ENCODE results near the gene FAM120A. TPM values are rescaled to one million over a fixed set of nuclear protein-coding genes. Genes with fewer than 3 reads are reported as not detected.

Gene FAM120A
- total RNA-seq (2014; rRNA removed; shearing (Covaris generic); ENCODE audit: low replicate concordance) = 79.3 and 83.1 TPM in 2 replicates

GRCh38 chr9:93450945-93451815, at the start of gene FAM120A:
Gene FAM120A, plus strand, starts transcription at chr9:93451685. Its CDS starts 231 bp downstream, at chr9:93451916.
- peak within 1 kb of the TSS; percentile 74 for H3K27ac ChIP-seq (ENCODE audit: low read length)
- H4K20me1 ChIP-seq (ENCODE audit: insufficient read depth, low read depth, low read length) = peaks cover 12% of the 10 kb centered on the region
- H3K4me2 ChIP-seq (ENCODE audit: low read depth, low read length, poor library complexity, severe bottlenecking) = peak within 1 kb of the TSS; percentile 83
- peak within 1 kb of the TSS; percentile 89 for H3K9ac ChIP-seq (ENCODE audit: low read length)
- no peaks in the 10 kb centered on the region for H3K27me3 ChIP-seq (ENCODE audit: low read length)
- H3K4me1 ChIP-seq (ENCODE audit: low read length) = peaks cover 30% of the 10 kb centered on the region
- H3K9me3 ChIP-seq (ENCODE audit: low read length) = no peaks in the 10 kb centered on the region
- H3K9me2 ChIP-seq (replicated peaks; ENCODE audit: insufficient read depth, low read length) = no peaks in the 10 kb centered on the region
- H3K79me2 ChIP-seq (ENCODE audit: low read length) = peaks cover 56% of the 10 kb centered on the region
- peaks cover 35% of the 10 kb centered on the region for H3K36me3 ChIP-seq (ENCODE audit: insufficient read depth, low read length)
- peak within 1 kb of the TSS; percentile 89 for H3K4me3 ChIP-seq (ENCODE audit: low read length)
- peak; percentile 92 for DNase-seq
- H2AFZ ChIP-seq (ENCODE audit: low read length) = peak within 1 kb of the TSS; percentile 14; the same call in 1 of the 2 replicates

GRCh38 chr9:93406371-93406770, 45.1 kb upstream of the FAM120A start:
- Histone ChIP-seq H3K4me3 (ENCODE audit: low read length) (no peak overlapping the region), H3K9me2 (replicated peaks; ENCODE audit: insufficient read depth, low read length) (no peaks in the 10 kb centered on the region), H3K36me3 (ENCODE audit: insufficient read depth, low read length) (no peaks in the 10 kb centered on the region), H2AFZ (ENCODE audit: low read length) (no peak overlapping the region), H4K20me1 (ENCODE audit: insufficient read depth, low read depth, low read length) (no peaks in the 10 kb centered on the region), H3K79me2 (ENCODE audit: low read length) (no peaks in the 10 kb centered on the region), H3K9ac (ENCODE audit: low read length) (no peak overlapping the region), H3K4me2 (ENCODE audit: low read depth, low read length, poor library complexity, severe bottlenecking) (no peak overlapping the region), H3K4me1 (ENCODE audit: low read length) (no peaks in the 10 kb centered on the region), H3K27me3 (ENCODE audit: low read length) (no peaks in the 10 kb centered on the region), H3K9me3 (ENCODE audit: low read length) (no peaks in the 10 kb centered on the region), H3K27ac (ENCODE audit: low read length) (no peak overlapping the region)
- DNase-seq = no peak

DNA sequence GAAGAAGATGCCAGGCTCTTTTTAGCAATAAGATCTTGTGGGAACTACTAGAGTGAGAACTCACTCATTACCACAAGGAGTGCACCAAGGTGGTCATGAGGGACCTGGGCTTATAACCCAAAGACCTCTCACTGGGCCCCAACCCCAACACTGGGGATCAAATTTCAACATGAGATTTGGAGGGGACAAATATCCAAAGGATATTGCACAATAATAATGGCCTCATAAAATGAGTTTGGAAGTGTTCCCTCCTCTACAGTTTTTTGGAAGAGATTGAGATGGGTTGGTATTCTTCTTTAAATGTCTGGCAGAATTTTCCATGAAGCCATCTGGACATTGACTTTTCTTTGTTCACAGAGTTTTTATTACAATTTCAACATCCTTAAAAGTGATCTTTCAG, 38.0 kb upstream of the FAM120A start:
- Histone ChIP-seq H3K27me3 (ENCODE audit: low read length) (no peaks in the 10 kb centered on the region), H3K36me3 (ENCODE audit: insufficient read depth, low read length) (no peaks in the 10 kb centered on the region), H3K9ac (ENCODE audit: low read length) (no peak overlapping the region), H3K9me3 (ENCODE audit: low read length) (peaks cover 4% of the 10 kb centered on the region; the same call in 1 of the 2 replicates), H3K9me2 (replicated peaks; ENCODE audit: insufficient read depth, low read length) (no peaks in the 10 kb centered on the region), H3K27ac (ENCODE audit: low read length) (no peak overlapping the region), H3K4me3 (ENCODE audit: low read length) (no peak overlapping the region), H3K4me2 (ENCODE audit: low read depth, low read length, poor library complexity, severe bottlenecking) (no peak overlapping the region), H2AFZ (ENCODE audit: low read length) (no peak overlapping the region), H3K79me2 (ENCODE audit: low read length) (no peaks in the 10 kb centered on the region), H4K20me1 (ENCODE audit: insufficient read depth, low read depth, low read length) (no peaks in the 10 kb centered on the region), H3K4me1 (ENCODE audit: low read length) (no peaks in the 10 kb centered on the region)
- no peak for DNase-seq

DNA sequence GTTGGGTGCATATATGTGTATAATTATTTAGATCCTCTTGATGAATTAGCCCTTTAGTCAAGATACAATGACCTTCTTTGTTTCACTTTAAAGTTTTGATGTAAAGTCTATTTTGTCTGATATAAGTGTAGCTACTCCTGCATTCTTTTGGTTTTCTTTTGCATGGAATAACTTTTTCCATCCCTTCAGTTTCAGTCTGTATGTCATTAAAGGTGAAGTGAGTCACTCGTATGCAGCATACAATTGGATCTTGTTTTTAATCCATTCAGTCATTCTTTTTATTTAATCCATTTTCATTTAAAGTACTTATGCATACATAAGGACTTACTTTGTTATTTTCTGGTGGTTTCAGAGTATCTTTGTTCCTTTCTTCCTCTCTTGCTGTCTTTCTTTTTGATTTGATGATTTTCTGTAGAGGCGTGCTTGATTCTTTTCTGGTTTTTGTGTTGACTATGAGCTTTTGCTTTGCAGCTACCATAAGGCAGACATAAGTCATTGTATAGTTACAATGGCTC, 36.3 kb upstream of the FAM120A start:
- Histone ChIP-seq H3K4me2 (ENCODE audit: low read depth, low read length, poor library complexity, severe bottlenecking) (no peak overlapping the region), H3K27ac (ENCODE audit: low read length) (no peak overlapping the region), H3K9ac (ENCODE audit: low read length) (no peak overlapping the region), H3K4me3 (ENCODE audit: low read length) (no peak overlapping the region), H3K36me3 (ENCODE audit: insufficient read depth, low read length) (no peaks in the 10 kb centered on the region), H3K9me2 (replicated peaks; ENCODE audit: insufficient read depth, low read length) (no peaks in the 10 kb centered on the region), H3K27me3 (ENCODE audit: low read length) (peaks cover 3% of the 10 kb centered on the region; the same call in 1 of the 2 replicates), H2AFZ (ENCODE audit: low read length) (no peak overlapping the region), H3K9me3 (ENCODE audit: low read length) (peaks cover 8% of the 10 kb centered on the region), H3K79me2 (ENCODE audit: low read length) (no peaks in the 10 kb centered on the region), H4K20me1 (ENCODE audit: insufficient read depth, low read depth, low read length) (no peaks in the 10 kb centered on the region), H3K4me1 (ENCODE audit: low read length) (no peaks in the 10 kb centered on the region)
- no peak for DNase-seq

DNA sequence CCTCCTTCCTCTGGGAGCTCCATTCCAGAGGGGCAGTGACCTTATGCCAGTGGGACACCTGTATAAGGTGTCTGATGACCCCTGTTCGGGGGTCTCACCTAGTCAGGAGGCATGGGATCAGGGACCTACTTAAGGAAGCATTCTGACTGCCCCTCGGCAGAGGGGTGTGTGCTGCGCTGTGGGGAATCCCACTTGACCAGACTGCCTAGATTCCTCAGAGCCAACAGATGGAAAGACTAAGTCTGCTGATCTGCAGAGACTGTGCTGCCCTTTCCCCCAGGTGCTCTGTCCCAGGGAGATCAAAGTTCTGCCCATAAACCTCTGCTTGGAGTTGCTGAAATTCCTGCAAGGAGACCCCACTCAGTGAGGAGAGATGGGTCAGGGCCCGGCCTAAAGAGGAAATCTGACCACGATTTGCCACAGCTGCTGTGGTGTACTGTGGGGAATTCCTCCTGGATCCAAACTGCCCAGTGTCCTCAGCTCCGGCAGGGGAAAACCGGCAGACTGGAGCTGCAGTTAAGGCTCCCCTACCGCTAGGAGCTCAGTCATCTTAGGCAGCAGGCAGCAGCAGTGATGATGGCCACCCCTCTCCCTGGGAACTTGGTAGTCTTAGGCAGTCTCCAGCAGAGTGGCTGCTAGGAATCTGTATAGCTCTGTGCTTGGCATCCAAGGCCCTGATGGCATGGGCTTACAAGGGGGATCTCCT, 34.8 kb upstream of the FAM120A start:
- H3K36me3 ChIP-seq (ENCODE audit: insufficient read depth, low read length) = no peaks in the 10 kb centered on the region
- H2AFZ ChIP-seq (ENCODE audit: low read length) = no peak overlapping the region
- H3K27me3 ChIP-seq (ENCODE audit: low read length) = peaks cover 3% of the 10 kb centered on the region; the same call in 1 of the 2 replicates
- no peak overlapping the region for H3K4me3 ChIP-seq (ENCODE audit: low read length)
- H3K9ac ChIP-seq (ENCODE audit: low read length) = no peak overlapping the region
- H3K4me2 ChIP-seq (ENCODE audit: low read depth, low read length, poor library complexity, severe bottlenecking) = no peak overlapping the region
- no peaks in the 10 kb centered on the region for H3K9me2 ChIP-seq (replicated peaks; ENCODE audit: insufficient read depth, low read length)
- no peaks in the 10 kb centered on the region for H3K79me2 ChIP-seq (ENCODE audit: low read length)
- H4K20me1 ChIP-seq (ENCODE audit: insufficient read depth, low read depth, low read length) = no peaks in the 10 kb centered on the region
- H3K27ac ChIP-seq (ENCODE audit: low read length) = no peak overlapping the region
- H3K9me3 ChIP-seq (ENCODE audit: low read length) = peaks cover 8% of the 10 kb centered on the region
- DNase-seq = no peak
- H3K4me1 ChIP-seq (ENCODE audit: low read length) = no peaks in the 10 kb centered on the region

GRCh38 chr9:93417538-93417937, 33.9 kb upstream of the FAM120A start:
- Histone ChIP-seq H3K36me3 (ENCODE audit: insufficient read depth, low read length) (no peaks in the 10 kb centered on the region), H3K9ac (ENCODE audit: low read length) (no peak overlapping the region), H3K27me3 (ENCODE audit: low read length) (peaks cover 3% of the 10 kb centered on the region; the same call in 1 of the 2 replicates), H3K27ac (ENCODE audit: low read length) (no peak overlapping the region), H4K20me1 (ENCODE audit: insufficient read depth, low read depth, low read length) (no peaks in the 10 kb centered on the region), H2AFZ (ENCODE audit: low read length) (no peak overlapping the region), H3K4me2 (ENCODE audit: low read depth, low read length, poor library complexity, severe bottlenecking) (no peak overlapping the region), H3K79me2 (ENCODE audit: low read length) (no peaks in the 10 kb centered on the region), H3K9me2 (replicated peaks; ENCODE audit: insufficient read depth, low read length) (no peaks in the 10 kb centered on the region), H3K4me3 (ENCODE audit: low read length) (no peak overlapping the region), H3K4me1 (ENCODE audit: low read length) (no peaks in the 10 kb centered on the region), H3K9me3 (ENCODE audit: low read length) (peaks cover 8% of the 10 kb centered on the region)
- no peak for DNase-seq

GRCh38 chr9:93419023-93419422, 32.5 kb upstream of the FAM120A start:
- peaks cover 3% of the 10 kb centered on the region; the same call in 1 of the 2 replicates for H3K27me3 ChIP-seq (ENCODE audit: low read length)
- no peak overlapping the region for H3K9ac ChIP-seq (ENCODE audit: low read length)
- no peaks in the 10 kb centered on the region for H4K20me1 ChIP-seq (ENCODE audit: insufficient read depth, low read depth, low read length)
- H3K9me2 ChIP-seq (replicated peaks; ENCODE audit: insufficient read depth, low read length) = no peaks in the 10 kb centered on the region
- H3K4me2 ChIP-seq (ENCODE audit: low read depth, low read length, poor library complexity, severe bottlenecking) = no peak overlapping the region
- H3K9me3 ChIP-seq (ENCODE audit: low read length) = peaks cover 8% of the 10 kb centered on the region
- no peak overlapping the region for H2AFZ ChIP-seq (ENCODE audit: low read length)
- DNase-seq = no peak
- no peak overlapping the region for H3K4me3 ChIP-seq (ENCODE audit: low read length)
- no peaks in the 10 kb centered on the region for H3K36me3 ChIP-seq (ENCODE audit: insufficient read depth, low read length)
- no peaks in the 10 kb centered on the region for H3K79me2 ChIP-seq (ENCODE audit: low read length)
- no peak overlapping the region for H3K27ac ChIP-seq (ENCODE audit: low read length)
- H3K4me1 ChIP-seq (ENCODE audit: low read length) = no peaks in the 10 kb centered on the region

Data from Karpas-422 (cell line).